Retina (tissue), 1 donor: ENCODE results near the gene GABRA4.

Experiments
- DNase-seq: peaks from one replicate; pipeline ENCODE4 v3.0.0-alpha.2; 2016

The GABRA4 gene

DNA sequence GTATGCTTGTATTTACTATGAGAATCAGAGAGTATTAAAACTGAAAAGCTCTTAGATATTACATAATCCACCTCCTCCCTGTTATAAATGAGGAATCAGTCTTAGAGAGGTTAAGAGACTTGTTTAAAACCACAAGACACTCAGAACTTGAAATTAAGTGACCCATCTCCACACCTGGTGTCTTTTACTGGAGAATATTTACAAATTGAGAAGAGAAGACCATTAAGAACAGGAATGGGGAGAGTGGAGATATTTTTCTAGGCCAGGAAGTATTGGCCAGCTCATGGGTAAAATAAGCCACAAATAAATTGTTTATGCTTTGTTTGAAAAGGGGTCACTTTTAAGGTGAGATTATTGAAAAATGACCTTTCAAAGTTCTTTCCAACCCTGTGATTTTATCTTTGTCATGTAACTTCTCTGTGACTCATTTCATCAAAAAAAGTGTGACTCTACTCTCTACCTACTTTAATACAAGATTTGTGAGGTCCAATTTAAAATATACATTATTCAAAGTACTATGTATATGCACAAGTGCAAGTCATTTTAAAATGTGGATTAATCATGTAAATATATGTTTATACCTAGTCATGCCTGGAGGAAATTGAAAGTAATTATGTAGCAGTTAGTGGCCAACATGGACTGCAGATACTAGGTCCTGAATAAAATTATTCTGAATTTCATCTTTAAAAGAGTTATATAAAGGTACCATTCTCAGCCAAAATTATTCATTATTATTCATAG is 68.4 kb downstream of the GABRA4 start:
- no peak for DNase-seq

GRCh38 chr4:46922205-46922604 is 71.2 kb downstream of the GABRA4 start:
- no peak for DNase-seq

- no peak for DNase-seq
These were observed 84.3 kb downstream of the GABRA4 start, which contains the start of gene COX7B2 for GRCh38 chr4:46909078-46909477. TSS of gene COX7B2 (minus strand) at chr4:46909245. CDS start at chr4:46735192, 174,053 bp downstream.

GRCh38 chr4:46908148-46908547 is 85.2 kb downstream of the GABRA4 start:
- no peak for DNase-seq

DNA sequence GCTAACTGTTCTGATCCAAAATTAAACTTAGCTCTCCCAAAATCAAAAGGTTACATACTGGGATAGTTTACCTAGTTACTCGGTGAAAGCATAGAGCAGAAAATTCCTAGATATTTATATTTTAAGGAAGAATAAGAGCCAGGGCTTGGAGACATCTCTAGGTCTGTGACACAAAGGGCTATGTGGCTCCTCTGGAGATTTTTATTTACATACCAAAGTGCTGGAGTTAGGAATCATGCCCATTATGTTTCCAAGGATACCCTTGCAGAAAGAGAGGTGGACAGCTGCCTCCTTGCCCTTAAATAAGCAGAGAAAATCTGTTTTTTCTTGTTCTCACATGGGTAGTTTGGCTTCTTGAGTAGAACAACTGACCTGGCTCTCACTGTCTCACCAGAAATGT is 93.3 kb downstream of the GABRA4 start:
- DNase-seq = no peak

DNA sequence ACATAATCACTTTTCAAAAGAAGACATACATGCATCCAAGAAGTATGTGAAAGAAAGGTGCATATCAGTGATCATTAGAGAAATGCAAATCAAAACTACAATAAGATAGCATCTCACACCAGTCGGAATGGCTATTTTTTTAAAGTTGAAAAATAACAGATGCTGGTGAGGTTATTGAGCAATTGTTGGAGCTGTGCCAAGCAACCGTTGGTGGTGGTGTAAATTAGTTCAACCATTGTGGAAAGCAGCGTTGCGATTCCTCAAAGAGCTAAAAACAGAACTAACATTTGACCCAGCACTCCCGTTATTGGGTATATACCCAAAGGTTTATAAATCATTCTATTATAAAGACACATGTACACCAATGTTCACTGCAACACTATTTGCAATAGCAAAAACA is 98.6 kb downstream of the GABRA4 start:
- DNase-seq = no peak

- no peak for DNase-seq
These were observed 103.3 kb downstream of the GABRA4 start for GRCh38 chr4:46890056-46890455.

DNA sequence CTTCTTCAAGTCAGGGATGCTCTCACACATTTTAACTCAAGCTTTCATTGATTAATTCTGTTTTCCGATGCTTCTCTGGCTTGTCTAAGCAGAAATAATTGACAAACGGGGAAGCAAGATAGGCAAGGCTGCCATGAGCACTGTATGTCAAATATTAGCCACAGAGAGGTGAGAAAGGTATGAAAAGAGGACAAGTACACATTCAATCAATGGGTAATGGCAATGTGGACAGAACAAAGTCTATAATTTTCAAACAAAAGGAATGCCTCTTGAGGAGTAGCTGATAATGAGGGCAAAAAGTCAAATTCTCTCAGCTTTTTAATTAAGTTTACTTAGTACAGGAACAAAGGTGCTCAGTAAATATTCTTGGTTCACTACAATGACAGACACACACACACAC is 104.0 kb downstream of the GABRA4 start:
- DNase-seq = no peak

DNA sequence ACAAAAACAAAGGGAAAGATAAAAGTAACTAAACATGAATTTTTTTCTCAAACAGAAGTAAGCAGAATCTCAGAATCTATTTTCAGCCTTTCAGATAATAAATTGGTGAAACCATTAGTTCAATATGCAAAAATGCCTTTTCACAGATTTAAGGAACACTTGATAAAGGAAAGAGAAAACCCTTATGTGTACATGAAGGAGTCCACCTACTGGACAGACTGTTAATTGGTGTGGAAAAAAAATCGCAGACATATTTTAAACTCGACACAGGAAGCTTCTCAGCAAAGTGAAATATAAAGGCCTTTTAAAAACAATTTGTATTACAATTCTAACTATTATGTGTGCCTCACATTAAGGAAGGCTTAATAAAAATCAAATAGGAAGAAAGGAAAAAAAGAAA is 106.7 kb downstream of the GABRA4 start:
- no peak for DNase-seq

GRCh38 chr4:46878641-46879040 is 114.7 kb downstream of the GABRA4 start:
- no peak for DNase-seq

GRCh38 chr4:46874811-46875210 is 118.6 kb downstream of the GABRA4 start:
- DNase-seq = no peak

DNA sequence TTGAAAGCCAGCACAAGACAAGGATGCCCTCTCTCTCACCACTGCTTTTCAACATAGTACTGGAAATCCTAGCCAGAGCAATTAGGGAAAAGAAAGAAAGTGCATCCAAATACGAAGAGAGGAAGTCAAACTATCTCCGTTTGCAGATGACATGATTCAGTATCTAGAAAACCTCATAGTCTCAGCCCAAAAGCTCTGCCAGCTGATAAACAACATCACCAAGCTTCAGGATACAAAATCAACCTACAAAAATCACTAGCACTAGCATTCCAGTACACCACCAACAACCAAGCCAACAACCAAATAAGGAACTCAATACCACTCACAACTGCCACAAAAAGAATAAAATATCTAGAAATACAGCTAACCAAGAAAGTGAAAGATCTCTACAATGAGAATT is 123.0 kb downstream of the GABRA4 start:
- no peak for DNase-seq
